ENCODE data around the gene CCDC191. TPM values are rescaled to one million over a fixed set of nuclear protein-coding genes. Genes with fewer than 3 reads are reported as not detected.

Gene CCDC191
- polyA plus RNA-seq (2013): 1.2 and 1.3 TPM in 2 replicates

DNA sequence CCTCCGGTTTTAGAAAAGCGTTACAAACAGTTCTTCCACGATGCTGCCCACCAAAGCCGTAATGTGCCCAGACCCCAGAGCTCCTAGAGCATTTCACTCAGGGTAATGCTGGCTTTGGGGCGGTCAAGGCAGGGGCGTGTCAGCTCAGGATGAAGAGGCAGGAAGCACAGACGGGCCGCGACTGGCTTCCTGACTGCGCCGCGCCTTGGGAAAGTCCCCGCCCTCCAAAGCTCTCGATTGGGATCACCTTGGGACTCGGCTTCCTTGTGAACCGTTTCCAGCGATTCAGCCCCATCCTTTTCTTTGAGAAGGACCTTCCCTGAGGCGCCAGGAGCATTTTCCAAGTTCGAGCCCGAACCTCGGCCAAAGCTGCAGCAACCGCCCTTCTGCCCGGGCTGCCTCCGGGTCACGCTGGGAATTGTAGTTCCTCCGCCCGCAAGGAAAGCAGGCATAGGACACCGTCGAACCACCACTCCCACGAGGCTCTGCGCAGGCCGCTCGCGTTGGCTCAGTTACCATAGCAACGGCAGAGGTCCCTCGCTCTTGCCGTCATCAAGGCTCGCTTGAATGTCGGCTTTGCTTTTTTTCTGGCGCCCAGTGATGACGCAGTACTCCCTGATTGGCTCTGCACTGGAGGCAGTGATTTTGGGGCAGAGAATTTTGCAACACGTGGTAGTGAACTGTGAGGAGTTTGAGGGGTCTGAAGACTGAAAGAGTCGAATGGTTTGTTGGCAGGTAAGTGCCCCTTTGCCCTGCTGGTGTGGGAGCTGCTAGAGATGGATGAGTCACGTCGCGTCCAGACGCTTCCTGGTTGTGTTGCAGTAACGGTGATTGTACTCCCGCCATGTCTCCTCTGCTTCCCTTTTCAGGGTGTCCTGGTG is at the start of gene CCDC191, which contains the start of gene QTRT2:
Gene CCDC191 (minus strand): TSS at position 397 of the 881 bp plus-strand sequence. CDS start 60 bp downstream, at position 337.
Gene QTRT2 (plus strand): TSS at position 608 of the 881 bp plus-strand sequence. CDS start 8,521 bp downstream, outside the sequence.
- H4K8ac ChIP-seq (ENCODE audit: low read depth, low read length): peak within 1 kb of the TSS; percentile 78
- H2BK120ac ChIP-seq (ENCODE audit: insufficient read depth, low read length, poor library complexity): peak within 1 kb of the TSS; percentile 52
- peak within 1 kb of the TSS; percentile 66 for H4K12ac ChIP-seq (ENCODE audit: low read depth, low read length)
- no peaks in the 10 kb centered on the region for H3K27me3 ChIP-seq (ENCODE audit: insufficient read depth, low read length)
- WGBS (ENCODE audit: extremely low coverage, insufficient coverage, insufficient read length): no CpG with 5 or more reads among the region's 49 CpGs
- H3K4me2 ChIP-seq (ENCODE audit: low read length): peak within 1 kb of the TSS; percentile 70
- H2AFZ ChIP-seq (ENCODE audit: insufficient read depth, low read length, poor library complexity): peak within 1 kb of the TSS; percentile 72
- no peak within 1 kb of the TSS for H2AK5ac ChIP-seq (ENCODE audit: low read length)
- no peak within 1 kb of the TSS for H2BK12ac ChIP-seq (ENCODE audit: low read length)
- H3K18ac ChIP-seq (ENCODE audit: low read length): peak within 1 kb of the TSS; percentile 19
- peak within 1 kb of the TSS; percentile 85 for H3K4me3 ChIP-seq (ENCODE audit: low read depth, low read length)
- H2BK5ac ChIP-seq (ENCODE audit: low read depth, low read length, poor library complexity): peak within 1 kb of the TSS; percentile 22
- H3K9ac ChIP-seq (ENCODE audit: low read length): peak within 1 kb of the TSS; percentile 72
- peak within 1 kb of the TSS; percentile 52 for H3K4ac ChIP-seq (ENCODE audit: low read depth, low read length)
- peak within 1 kb of the TSS; percentile 52 for H4K91ac ChIP-seq (ENCODE audit: low read depth, low read length)
- H3K27ac ChIP-seq (ENCODE audit: low read depth, low read length): peak within 1 kb of the TSS; percentile 52
- peaks cover 2% of the 10 kb centered on the region for H3K79me1 ChIP-seq (ENCODE audit: low read length)
- no peak within 1 kb of the TSS for H3K23ac ChIP-seq (ENCODE audit: low read length)
- no peaks in the 10 kb centered on the region for H3K4me1 ChIP-seq (ENCODE audit: control insufficient read depth in 1 of 2, insufficient read depth in 2 of 2, low read length in 2 of 2)
- H3K36me3 ChIP-seq (ENCODE audit: control insufficient read depth in 1 of 2, insufficient read depth in 2 of 2, low read length in 2 of 2): peaks cover 0 to 3% of the 10 kb centered on the region in 2 experiments
- peaks cover 3% of the 10 kb centered on the region for H3K79me2 ChIP-seq (ENCODE audit: control insufficient read depth, insufficient read depth, low read length, poor library complexity)
- H3K14ac ChIP-seq (ENCODE audit: low read length): peak within 1 kb of the TSS; percentile 59
- peak; percentile 100 for DNase-seq
- no peaks in the 10 kb centered on the region for H3K9me3 ChIP-seq (ENCODE audit: insufficient read depth, low read depth, low read length)

GRCh38 chr3:114104414-114104813 is 48.1 kb upstream of the CCDC191 start:
- no peak overlapping the region for H2AK5ac ChIP-seq (ENCODE audit: low read length)
- H3K27me3 ChIP-seq (ENCODE audit: insufficient read depth, low read length): no peaks in the 10 kb centered on the region
- DNase-seq: peak; percentile 4 to 74
- no peaks in the 10 kb centered on the region for H3K9me3 ChIP-seq (ENCODE audit: insufficient read depth, low read depth, low read length)
- no peaks in the 10 kb centered on the region for H3K36me3 ChIP-seq (ENCODE audit: control insufficient read depth in 1 of 2, insufficient read depth in 2 of 2, low read length in 2 of 2)
- H3K4me3 ChIP-seq (ENCODE audit: low read depth, low read length): no peak overlapping the region
- no peak overlapping the region for H4K8ac ChIP-seq (ENCODE audit: low read depth, low read length)
- no peak overlapping the region for H3K27ac ChIP-seq (ENCODE audit: low read depth, low read length)
- no peak overlapping the region for H3K23ac ChIP-seq (ENCODE audit: low read length)
- H3K4me1 ChIP-seq (ENCODE audit: control insufficient read depth in 1 of 2, insufficient read depth in 2 of 2, low read length in 2 of 2): no peaks in the 10 kb centered on the region
- H3K14ac ChIP-seq (ENCODE audit: low read length): no peak overlapping the region
- H4K12ac ChIP-seq (ENCODE audit: low read depth, low read length): no peak overlapping the region
- WGBS (ENCODE audit: extremely low coverage, insufficient coverage, insufficient read length): no CpG with 5 or more reads among the region's 3 CpGs
- no peaks in the 10 kb centered on the region for H3K79me1 ChIP-seq (ENCODE audit: low read length)
- H4K91ac ChIP-seq (ENCODE audit: low read depth, low read length): no peak overlapping the region
- H3K4ac ChIP-seq (ENCODE audit: low read depth, low read length): no peak overlapping the region
- H3K18ac ChIP-seq (ENCODE audit: low read length): no peak overlapping the region
- H3K9ac ChIP-seq (ENCODE audit: low read length): no peak overlapping the region
- H3K79me2 ChIP-seq (ENCODE audit: control insufficient read depth, insufficient read depth, low read length, poor library complexity): no peaks in the 10 kb centered on the region
- H2BK120ac ChIP-seq (ENCODE audit: insufficient read depth, low read length, poor library complexity): no peak overlapping the region
- H2AFZ ChIP-seq (ENCODE audit: insufficient read depth, low read length, poor library complexity): no peak overlapping the region
- H2BK5ac ChIP-seq (ENCODE audit: low read depth, low read length, poor library complexity): no peak overlapping the region
- H2BK12ac ChIP-seq (ENCODE audit: low read length): no peak overlapping the region
- H3K4me2 ChIP-seq (ENCODE audit: low read length): no peak overlapping the region

DNA sequence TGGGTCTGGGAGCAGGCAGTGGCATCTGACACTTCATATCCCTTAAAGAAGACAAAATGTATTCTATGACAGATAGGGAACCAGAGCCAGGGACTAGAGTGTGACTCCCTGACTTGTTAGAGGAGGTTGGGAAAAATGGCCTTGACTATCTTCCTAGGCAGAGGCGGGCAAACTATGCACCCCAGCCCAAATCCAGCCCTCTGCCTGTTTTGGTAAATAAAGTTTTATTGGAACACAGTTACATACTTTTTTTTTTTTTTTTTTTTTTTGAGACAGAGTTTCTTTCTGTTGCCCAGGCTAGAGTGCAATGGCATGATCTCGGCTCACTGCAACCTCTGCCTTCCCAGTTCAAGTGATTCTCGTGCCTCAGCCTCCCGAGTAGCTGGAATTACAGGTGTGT is 47.5 kb upstream of the CCDC191 start:
- no peak overlapping the region for H3K23ac ChIP-seq (ENCODE audit: low read length)
- H2BK5ac ChIP-seq (ENCODE audit: low read depth, low read length, poor library complexity): no peak overlapping the region
- H2AFZ ChIP-seq (ENCODE audit: insufficient read depth, low read length, poor library complexity): no peak overlapping the region
- H3K79me2 ChIP-seq (ENCODE audit: control insufficient read depth, insufficient read depth, low read length, poor library complexity): no peaks in the 10 kb centered on the region
- no peaks in the 10 kb centered on the region for H3K4me1 ChIP-seq (ENCODE audit: control insufficient read depth in 1 of 2, insufficient read depth in 2 of 2, low read length in 2 of 2)
- no peak overlapping the region for H3K4me2 ChIP-seq (ENCODE audit: low read length)
- H3K27me3 ChIP-seq (ENCODE audit: insufficient read depth, low read length): no peaks in the 10 kb centered on the region
- no peak for DNase-seq
- no peak overlapping the region for H3K9ac ChIP-seq (ENCODE audit: low read length)
- H4K12ac ChIP-seq (ENCODE audit: low read depth, low read length): no peak overlapping the region
- no peak overlapping the region for H3K18ac ChIP-seq (ENCODE audit: low read length)
- H4K91ac ChIP-seq (ENCODE audit: low read depth, low read length): no peak overlapping the region
- H3K27ac ChIP-seq (ENCODE audit: low read depth, low read length): no peak overlapping the region
- H3K4ac ChIP-seq (ENCODE audit: low read depth, low read length): no peak overlapping the region
- H3K9me3 ChIP-seq (ENCODE audit: insufficient read depth, low read depth, low read length): no peaks in the 10 kb centered on the region
- no CpG with 5 or more reads among the region's 4 CpGs for WGBS (ENCODE audit: extremely low coverage, insufficient coverage, insufficient read length)
- no peak overlapping the region for H2BK120ac ChIP-seq (ENCODE audit: insufficient read depth, low read length, poor library complexity)
- no peaks in the 10 kb centered on the region for H3K79me1 ChIP-seq (ENCODE audit: low read length)
- H4K8ac ChIP-seq (ENCODE audit: low read depth, low read length): no peak overlapping the region
- no peak overlapping the region for H2AK5ac ChIP-seq (ENCODE audit: low read length)
- no peak overlapping the region for H3K14ac ChIP-seq (ENCODE audit: low read length)
- H3K36me3 ChIP-seq (ENCODE audit: control insufficient read depth in 1 of 2, insufficient read depth in 2 of 2, low read length in 2 of 2): no peaks in the 10 kb centered on the region
- H3K4me3 ChIP-seq (ENCODE audit: low read depth, low read length): no peak overlapping the region
- no peak overlapping the region for H2BK12ac ChIP-seq (ENCODE audit: low read length)

DNA sequence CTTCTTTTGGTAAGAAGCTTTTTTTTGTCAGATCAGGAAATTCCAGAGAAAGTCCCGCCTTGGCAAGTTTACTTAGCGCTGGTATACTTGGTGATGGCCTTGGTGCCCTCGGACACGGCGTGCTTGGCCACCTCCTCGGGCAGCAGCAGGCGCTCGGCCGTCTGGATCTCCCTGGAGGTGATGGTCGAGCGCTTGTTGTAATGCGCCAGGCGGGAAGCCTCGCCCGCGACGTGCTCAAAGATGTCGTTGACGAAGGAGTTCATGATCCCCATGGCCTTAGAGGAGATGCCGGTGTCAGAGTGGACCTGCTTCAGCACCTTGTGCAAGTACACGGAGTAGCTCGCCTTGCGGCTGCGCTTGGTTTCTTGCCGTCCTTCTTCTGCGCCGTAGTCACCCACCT is 46.9 kb upstream of the CCDC191 start:
- Histone ChIP-seq H4K8ac (ENCODE audit: low read depth, low read length) (no peak overlapping the region), H3K4ac (ENCODE audit: low read depth, low read length) (no peak overlapping the region), H2AFZ (ENCODE audit: insufficient read depth, low read length, poor library complexity) (no peak overlapping the region), H2BK5ac (ENCODE audit: low read depth, low read length, poor library complexity) (no peak overlapping the region), H3K27me3 (ENCODE audit: insufficient read depth, low read length) (no peaks in the 10 kb centered on the region), H3K18ac (ENCODE audit: low read length) (no peak overlapping the region), H3K4me3 (ENCODE audit: low read depth, low read length) (no peak overlapping the region), H3K36me3 (ENCODE audit: control insufficient read depth in 1 of 2, insufficient read depth in 2 of 2, low read length in 2 of 2) (no peaks in the 10 kb centered on the region), H4K12ac (ENCODE audit: low read depth, low read length) (no peak overlapping the region), H3K4me1 (ENCODE audit: control insufficient read depth in 1 of 2, insufficient read depth in 2 of 2, low read length in 2 of 2) (no peaks in the 10 kb centered on the region), H3K79me1 (ENCODE audit: low read length) (no peaks in the 10 kb centered on the region), H2BK12ac (ENCODE audit: low read length) (no peak overlapping the region), H3K9me3 (ENCODE audit: insufficient read depth, low read depth, low read length) (no peaks in the 10 kb centered on the region), H3K4me2 (ENCODE audit: low read length) (no peak overlapping the region), H3K27ac (ENCODE audit: low read depth, low read length) (no peak overlapping the region), H2BK120ac (ENCODE audit: insufficient read depth, low read length, poor library complexity) (no peak overlapping the region), H4K91ac (ENCODE audit: low read depth, low read length) (no peak overlapping the region), H2AK5ac (ENCODE audit: low read length) (no peak overlapping the region), H3K14ac (ENCODE audit: low read length) (no peak overlapping the region), H3K9ac (ENCODE audit: low read length) (no peak overlapping the region), H3K79me2 (ENCODE audit: control insufficient read depth, insufficient read depth, low read length, poor library complexity) (no peaks in the 10 kb centered on the region), H3K23ac (ENCODE audit: low read length) (no peak overlapping the region)
- no CpG with 5 or more reads among the region's 27 CpGs for WGBS (ENCODE audit: extremely low coverage, insufficient coverage, insufficient read length)
- no peak for DNase-seq
